GM12891 (cell line): Measurements from ENCODE around the gene HOXD3.

Experiments
- DNase-seq: peaks from one replicate; pipeline ENCODE4 v3.0.0; 2011; ENCODE audit warnings: low spot score; ENCODE audit not compliant: insufficient read length
- FAIRE-seq: peaks from 2 replicates; lab custom pipeline; 2011; peaks lifted over from hg19 to GRCh38; lab: Jason Lieb, UNC
- PAX5 ChIP-seq: IDR thresholded peaks from 2 replicates; pipeline ENCODE4 v1.6.1; 2011; ENCODE audit warnings: low read length, moderate library complexity, mild to moderate bottlenecking; ENCODE audit not compliant: insufficient read depth, severe bottlenecking
- POLR2A ChIP-seq: IDR thresholded peaks from 2 replicates; pipeline ENCODE4 v1.6.1; 2011; ENCODE audit warnings: low read depth, low read length, control low read depth
- POLR2AphosphoS5 ChIP-seq: IDR thresholded peaks from 2 replicates; pipeline ENCODE4 v1.6.1; 2011; ENCODE audit warnings: low read depth, low read length, control low read depth
- POU2F2 ChIP-seq: IDR thresholded peaks from 2 replicates; pipeline ENCODE4 v1.6.1; 2011; ENCODE audit warnings: low read depth, mild to moderate bottlenecking, control low read depth, low read length, moderate library complexity
- SPI1 ChIP-seq: IDR thresholded peaks from 2 replicates; pipeline ENCODE4 v1.6.1; 2011; ENCODE audit warnings: low read depth, low read length, control low read depth
- TAF1 ChIP-seq: IDR thresholded peaks from 2 replicates; pipeline ENCODE4 v1.6.1; 2011; ENCODE audit warnings: low read depth, low read length, control low read depth

HOXD3 gene

DNA sequence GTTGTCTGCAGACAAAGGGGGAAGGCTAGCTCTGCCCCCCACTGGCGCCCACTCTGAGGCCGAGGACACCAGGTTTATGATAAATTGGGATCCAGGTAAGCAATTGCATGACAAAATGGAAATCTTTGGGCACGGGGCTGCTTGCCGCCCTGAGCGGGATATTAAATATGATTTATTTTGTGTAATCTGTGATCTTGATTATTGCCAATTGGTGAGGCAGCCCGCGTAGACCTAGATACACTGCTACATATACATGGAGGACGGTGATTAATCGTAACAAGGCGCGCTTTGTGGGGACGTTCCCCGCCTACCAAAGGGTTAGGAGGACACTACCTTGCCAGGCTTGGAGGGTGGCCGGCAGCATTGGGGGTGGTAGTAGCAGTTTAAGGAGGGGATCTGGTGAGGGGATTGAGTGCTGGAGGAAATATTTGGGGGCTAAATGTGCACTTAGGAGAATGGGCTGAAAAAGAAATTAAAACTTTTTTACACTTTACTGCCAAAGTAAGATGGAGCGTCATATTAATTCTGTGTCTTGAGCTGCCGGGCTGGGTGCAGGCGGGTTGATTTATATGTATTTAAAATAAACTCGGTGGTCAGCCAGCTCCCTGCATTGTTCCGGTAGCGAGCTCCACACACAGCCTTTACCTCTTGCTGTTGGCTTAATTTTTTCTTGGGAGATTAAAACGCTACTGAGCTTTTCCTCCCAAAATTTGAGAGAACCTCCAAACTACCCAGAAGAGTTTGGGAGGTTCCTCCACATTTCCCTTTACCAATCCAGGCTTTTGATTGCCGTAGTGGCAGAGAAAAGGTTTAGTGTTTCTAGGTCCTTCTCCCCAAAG is 4.1 kb downstream of the HOXD3 start:
- FAIRE-seq (no peak), DNase-seq (no peak)
- TF ChIP-seq POLR2A, result no peak
- TF ChIP-seq POLR2AphosphoS5, result no peak
- no peak for TF ChIP-seq TAF1
- no peak for TF ChIP-seq SPI1
- TF ChIP-seq POU2F2, result no peak
- TF ChIP-seq PAX5, result no peak

DNA sequence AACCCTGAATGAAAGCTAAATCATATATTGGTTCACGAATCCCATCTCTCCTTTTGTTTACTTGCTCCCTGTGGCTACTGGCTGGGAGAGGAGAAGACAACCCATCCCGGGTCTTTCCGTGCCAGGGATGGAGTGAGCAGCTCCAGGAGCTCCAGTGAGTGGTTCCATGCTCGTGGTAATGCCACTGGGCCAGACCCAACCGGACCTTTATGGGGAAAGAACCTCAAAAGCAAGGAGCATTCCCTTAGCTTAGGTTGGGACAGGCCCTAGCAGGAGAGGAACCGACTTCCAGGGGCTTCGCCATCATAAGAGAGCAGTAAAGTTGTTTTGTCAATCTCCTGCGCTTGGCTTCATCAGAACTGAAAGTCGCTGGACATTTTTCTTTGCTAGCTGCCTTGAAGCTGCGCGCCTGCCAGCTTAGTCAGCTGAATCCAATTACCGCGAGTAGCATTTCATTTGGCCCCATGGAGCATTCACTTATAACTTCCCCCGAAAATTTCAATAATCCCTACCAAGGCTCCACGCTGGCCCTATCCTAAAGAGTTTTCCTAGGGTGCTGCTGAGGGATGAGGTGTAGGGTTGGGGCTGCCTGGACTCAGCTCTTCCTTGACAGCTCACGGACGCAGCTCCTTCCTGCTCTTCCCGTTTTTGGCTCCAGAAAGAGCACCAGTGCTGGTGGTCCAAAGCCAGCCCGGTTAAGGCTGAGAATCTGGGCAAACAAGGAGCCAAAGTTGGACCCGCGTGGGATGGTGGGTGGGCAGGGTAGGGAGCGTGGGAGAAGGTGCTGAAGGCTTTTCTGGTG is 4.9 kb downstream of the HOXD3 start:
- TF ChIP-seq POU2F2, result no peak
- TF ChIP-seq TAF1, result no peak
- TF ChIP-seq PAX5, result no peak
- no peak for TF ChIP-seq POLR2A
- no peak for TF ChIP-seq SPI1
- TF ChIP-seq POLR2AphosphoS5, result no peak
- no peak for FAIRE-seq
- no peak for DNase-seq

DNA sequence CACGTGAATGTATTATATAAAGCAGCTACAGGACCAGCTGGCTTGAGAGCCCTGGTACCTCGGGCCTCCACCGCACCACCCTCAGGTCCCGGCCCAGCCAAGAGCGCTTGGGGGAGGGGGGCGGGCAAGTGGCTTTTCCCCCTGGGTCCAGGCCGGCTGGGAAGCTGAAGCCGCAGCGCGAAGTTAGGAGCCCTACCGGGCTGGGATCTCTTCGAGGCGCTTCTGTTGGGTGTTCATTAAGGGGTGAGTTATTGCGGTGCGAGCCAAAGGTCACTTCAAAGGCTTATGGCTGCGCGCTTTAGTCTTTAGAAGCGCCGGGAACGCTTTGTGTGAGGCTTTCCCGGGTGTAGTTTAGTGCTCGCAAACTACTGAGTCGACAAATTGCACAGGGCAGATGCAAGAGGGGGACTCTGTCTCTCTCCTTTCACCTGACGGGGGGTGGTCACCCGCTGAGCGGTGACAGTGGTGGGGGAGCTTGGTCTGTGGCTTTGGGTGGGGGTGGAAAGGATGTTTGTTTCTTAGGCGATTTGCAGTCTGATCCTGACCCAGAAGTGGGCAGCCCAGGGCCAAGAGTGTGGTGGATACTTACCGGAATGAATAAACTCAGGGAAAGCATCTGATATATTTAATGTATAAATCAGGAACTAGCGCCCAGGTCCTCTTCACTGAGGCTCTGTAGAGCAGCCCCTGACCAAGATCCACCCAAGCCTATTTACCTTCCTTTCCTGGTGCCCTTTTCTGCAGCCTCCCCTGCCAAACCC is 6.0 kb downstream of the HOXD3 start:
- FAIRE-seq (no peak), DNase-seq (no peak)
- TF ChIP-seq TAF1, result no peak
- no peak for TF ChIP-seq SPI1
- no peak for TF ChIP-seq POLR2AphosphoS5
- no peak for TF ChIP-seq PAX5
- no peak for TF ChIP-seq POLR2A
- TF ChIP-seq POU2F2, result no peak

DNA sequence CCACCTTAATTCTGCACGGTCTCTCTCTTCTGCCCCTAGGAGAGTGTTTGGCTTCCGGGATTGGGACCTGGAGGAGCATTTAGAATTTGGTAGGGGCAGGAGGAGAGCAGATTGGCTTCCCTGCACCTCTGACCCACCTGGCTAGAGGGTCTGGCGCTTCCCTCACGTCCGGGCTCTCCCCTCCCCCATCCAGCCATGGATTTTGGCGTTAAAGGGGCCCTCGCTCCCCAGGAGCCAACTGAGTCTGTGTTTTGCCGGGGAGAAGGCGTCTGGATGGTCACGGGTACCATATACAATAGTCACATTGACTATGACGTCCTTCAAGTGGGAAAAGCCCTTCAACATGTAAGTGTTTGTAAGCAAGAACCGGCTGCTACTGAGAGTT is 6.6 kb downstream of the HOXD3 start:
- no peak for TF ChIP-seq POLR2A
- no peak for TF ChIP-seq POU2F2
- TF ChIP-seq POLR2AphosphoS5, result no peak
- TF ChIP-seq PAX5, result no peak
- TF ChIP-seq SPI1, result no peak
- no peak for TF ChIP-seq TAF1
- FAIRE-seq, result no peak
- DNase-seq, result no peak

DNA sequence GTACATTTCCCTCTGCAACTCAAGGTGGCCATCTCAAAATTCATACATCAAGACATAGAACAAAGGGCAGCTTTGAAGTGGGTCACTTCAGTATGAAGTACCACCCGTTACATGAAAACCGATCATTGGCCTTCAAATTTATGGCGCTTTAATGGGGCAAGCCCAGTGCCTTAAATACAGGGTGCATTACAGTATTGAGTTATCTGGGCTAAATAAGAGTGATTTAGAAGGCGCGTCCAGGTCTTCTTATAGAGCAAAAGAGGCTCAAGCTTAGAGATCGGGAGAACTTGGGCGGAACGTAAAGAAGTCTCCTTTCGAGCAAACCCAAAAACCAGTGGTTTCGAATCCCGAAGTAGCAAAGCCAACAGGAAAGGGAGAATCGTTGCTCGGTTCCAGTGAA is 7.1 kb downstream of the HOXD3 start:
- no peak for TF ChIP-seq TAF1
- no peak for TF ChIP-seq POLR2A
- TF ChIP-seq PAX5, result no peak
- FAIRE-seq (no peak), DNase-seq (no peak)

DNA sequence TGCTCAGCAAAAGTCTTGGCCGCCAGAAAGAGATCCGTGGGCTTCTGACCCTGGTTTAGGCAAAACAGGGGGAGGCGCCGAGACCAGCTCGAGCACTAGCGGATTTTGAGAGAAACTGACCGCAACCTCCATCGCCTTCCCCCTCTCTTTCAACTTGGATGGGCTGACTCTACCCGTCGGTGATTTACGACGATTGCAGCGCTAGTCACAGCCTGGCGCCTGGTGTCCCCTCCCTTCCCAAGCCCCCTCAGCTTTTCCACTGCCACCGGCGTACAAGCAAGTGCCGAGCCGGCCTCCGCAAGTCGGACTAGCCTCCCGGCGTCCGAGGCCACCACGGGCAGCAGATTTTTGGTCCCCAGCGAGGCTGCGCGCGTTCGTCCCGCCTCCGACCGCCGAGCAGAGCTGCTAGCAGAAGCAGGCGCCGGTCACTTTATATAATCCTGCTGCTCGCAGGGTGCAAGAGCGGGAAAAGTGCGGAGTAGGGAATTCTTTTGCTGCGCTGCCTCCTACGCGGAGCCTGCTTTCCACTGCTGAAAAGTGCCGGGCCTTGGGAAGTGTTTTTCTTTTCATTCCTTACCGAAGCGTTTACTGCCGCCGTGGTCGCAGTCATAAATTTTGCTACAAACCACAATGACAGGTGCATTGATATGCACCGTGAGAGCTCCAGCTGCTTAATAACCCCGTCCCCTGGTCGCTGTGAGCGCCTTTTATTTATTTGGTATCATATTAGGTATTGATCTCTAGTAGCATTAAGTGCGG is 7.7 kb downstream of the HOXD3 start:
- no peak for DNase-seq
- no peak for TF ChIP-seq POLR2A
- no peak for TF ChIP-seq PAX5
- TF ChIP-seq TAF1, result no peak
- TF ChIP-seq POLR2AphosphoS5, result no peak
- TF ChIP-seq SPI1, result no peak
- no peak for TF ChIP-seq POU2F2
- no peak for FAIRE-seq

DNA sequence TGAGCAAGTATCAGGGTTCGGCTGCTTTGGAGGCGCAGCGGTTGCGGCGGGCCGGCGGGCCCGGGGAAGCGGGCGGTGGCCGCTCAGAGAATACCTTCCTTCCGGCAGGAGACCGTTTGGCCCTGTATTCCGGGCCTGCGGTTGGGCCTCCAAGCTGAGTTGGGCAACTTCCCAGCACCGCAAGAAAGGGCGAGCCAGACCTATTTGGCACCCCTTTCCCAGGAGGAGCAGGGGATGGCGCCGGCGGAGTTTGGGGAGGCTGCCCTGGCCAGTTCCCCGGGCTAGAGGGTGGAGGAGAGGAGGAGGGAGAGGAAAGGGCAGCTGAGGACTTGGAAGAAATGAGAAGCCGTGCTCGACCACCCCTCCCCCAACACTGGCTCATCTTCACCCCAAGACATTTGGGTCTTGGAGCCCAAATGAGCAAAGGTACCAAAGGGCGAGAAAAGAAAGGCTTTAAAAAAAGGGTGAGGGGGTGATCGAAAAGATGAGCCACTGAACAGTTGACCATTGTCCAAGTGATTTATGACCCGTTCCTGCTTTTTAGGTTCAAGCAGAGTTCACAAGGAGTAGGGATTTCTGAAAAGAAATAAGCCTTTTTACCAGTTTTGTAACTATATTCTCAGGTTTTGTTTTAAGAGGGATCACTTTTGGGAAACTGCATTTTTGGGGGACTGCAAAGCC is 8.4 kb downstream of the HOXD3 start:
- no peak for TF ChIP-seq POU2F2
- no peak for TF ChIP-seq SPI1
- TF ChIP-seq TAF1, result no peak
- no peak for TF ChIP-seq PAX5

DNA sequence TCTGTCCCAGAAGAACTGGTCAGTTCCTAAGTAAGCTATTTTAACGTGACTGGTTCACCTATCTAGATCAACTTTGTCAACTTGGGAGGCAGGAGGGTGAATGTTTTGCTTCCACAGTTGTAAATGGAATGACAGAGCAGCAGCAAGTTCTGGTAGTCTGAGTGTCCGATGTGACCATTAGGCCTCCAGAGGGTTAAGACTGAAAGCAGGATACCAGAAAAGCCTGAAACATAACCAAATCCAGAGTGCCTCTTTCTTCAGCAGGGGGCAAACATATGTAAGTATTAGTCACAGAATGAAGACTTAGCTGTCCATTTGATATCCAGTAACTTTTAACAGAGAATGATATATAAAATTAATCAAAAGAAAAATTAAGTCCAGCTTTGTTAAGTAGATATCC is 9.2 kb downstream of the HOXD3 start:
- DNase-seq (no peak), FAIRE-seq (no peak)
- TF ChIP-seq PAX5 (no peak), TAF1 (no peak), POLR2A (no peak), POU2F2 (no peak)

More for the DNA sequence above, 8.4 kb downstream of the HOXD3 start:
- no peak for FAIRE-seq
- DNase-seq, result no peak

DNA sequence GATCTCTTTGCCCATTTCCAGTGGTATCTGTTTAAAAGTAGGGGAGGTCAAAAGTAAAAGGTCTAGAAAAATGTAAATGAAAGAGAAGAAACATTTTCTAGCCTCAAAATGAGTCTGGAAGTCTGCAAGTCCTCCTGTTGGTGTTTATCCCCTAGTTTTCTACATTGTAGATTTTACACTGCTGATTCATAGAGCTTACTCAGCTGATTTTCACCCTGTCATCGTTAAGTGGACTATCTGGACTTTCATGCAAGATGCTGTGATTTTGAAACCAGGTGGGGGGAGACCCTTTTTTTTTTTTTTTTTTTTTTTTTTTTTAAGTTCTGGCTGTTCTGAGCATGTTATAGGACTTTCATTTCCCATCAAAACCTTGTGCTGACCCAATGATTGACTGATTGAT is 10.3 kb downstream of the HOXD3 start:
- FAIRE-seq (no peak), DNase-seq (no peak)
- TF ChIP-seq TAF1 (no peak), SPI1 (no peak), POLR2AphosphoS5 (no peak), POLR2A (no peak), PAX5 (no peak), POU2F2 (no peak)
